HepG2 (cell line): Measurements from ENCODE around the gene PLPP7. TPM values are rescaled to one million over a fixed set of nuclear protein-coding genes. Genes with fewer than 3 reads are reported as not detected.

Source experiments
- ATAC-seq: fragments of 200-7000 bp; cut with Tn5 transposase; 3 replicates; pipeline ENCODE4 v1.9.1; 2020; ENCODE audit warnings: mild to moderate bottlenecking, moderate library complexity
- BruUV-seq: library from RNA; stranded (reverse); fragments of 400-500 nt; replicated peaks from 2 replicates; lab custom pipeline; 2021; lab: Mats Ljungman, UMichigan
- CTCF ChIA-PET: fragments of 300-600 bp; formaldehyde crosslinking; extraction: SDS; loops from one replicate; lab custom pipeline; 2021; ENCODE audit warnings: low total read pairs, inconsistent platforms, low intra/inter-chr PET ratio; lab: Yijun Ruan, JAX
- POLR2A ChIA-PET: fragments of 350-600 bp; sonication (Branson Sonifier 250); formaldehyde crosslinking; loops from one replicate; lab custom pipeline; 2020; ENCODE audit warnings: antibody characterized with exemption, inconsistent platforms; lab: Yijun Ruan, JAX
- DNase-seq: peaks from one replicate; pipeline ENCODE4 v3.0.0-alpha.2; 2015; ENCODE audit warnings: low spot score
- FAIRE-seq: peaks from 3 replicates; lab custom pipeline; 2011; peaks lifted over from hg19 to GRCh38; lab: Jason Lieb, UNC
- H2AFZ ChIP-seq: one replicate; pipeline ENCODE4 v1.6.1; 2011; ENCODE audit warnings: low read length, inconsistent platforms
- H3K27ac ChIP-seq: fragments of 300-600 bp; 3 replicates; pipeline ENCODE4 v1.8.0; 2011; ENCODE audit warnings: mixed run types, mild to moderate bottlenecking, mixed read lengths, low read length, inconsistent platforms; ENCODE audit not compliant: insufficient read depth; ENCODE audit errors: extremely low read length
- H3K27me3 ChIP-seq, 2 experiments: fragments of 200-600 bp in 1 of 2; 2 replicates in 1 of 2; 3 replicates in 1 of 2; pipeline versions ENCODE4 v1.6.0 to v1.8.0; 2011; ENCODE audit warnings: low read length in 2 of 2, mild to moderate bottlenecking in 2 of 2, moderate library complexity in 2 of 2, inconsistent platforms in 1 of 2; ENCODE audit not compliant: insufficient read depth in 2 of 2, control insufficient read depth in 1 of 2
- H3K36me3 ChIP-seq, 2 experiments: fragments of 200-600 bp in 1 of 2; replicated peaks in 1 of 2; 2 replicates in 1 of 2; 3 replicates in 1 of 2; pipeline versions ENCODE4 v1.5.1 to v1.8.0; 2011; ENCODE audit warnings: low read length in 2 of 2, inconsistent platforms in 1 of 2; ENCODE audit not compliant: insufficient read depth in 2 of 2, control insufficient read depth in 1 of 2
- H3K4me1 ChIP-seq: 2 replicates; pipeline ENCODE4 v1.5.1; 2012; ENCODE audit warnings: low read length, inconsistent platforms; ENCODE audit not compliant: insufficient read depth
- H3K4me2 ChIP-seq: 2 replicates; pipeline ENCODE4 v1.6.0; 2011; ENCODE audit warnings: low read depth, low read length, inconsistent platforms
- H3K4me3 ChIP-seq, 3 experiments: fragments of 200-600 bp in 1 of 3; sonication (generic), shearing (Covaris generic) in 1 of 3; replicated peaks in 1 of 3; 2 replicates each; pipeline ENCODE4 v1.5.1; 2011 to 2016; ENCODE audit warnings: low read length in 3 of 3, inconsistent platforms in 2 of 3, low read depth in 2 of 3, mild to moderate bottlenecking in 2 of 3, control low read depth in 1 of 3, mixed read lengths in 1 of 3; ENCODE audit not compliant: insufficient read depth in 1 of 3
- H3K79me2 ChIP-seq: one replicate; pipeline ENCODE4 v1.6.1; 2011; ENCODE audit warnings: low read length, inconsistent platforms; ENCODE audit not compliant: insufficient read depth
- H3K9ac ChIP-seq: 2 replicates; pipeline ENCODE4 v1.6.0; 2011; ENCODE audit warnings: mild to moderate bottlenecking, low read depth, low read length, inconsistent platforms; ENCODE audit not compliant: insufficient read depth
- H3K9me3 ChIP-seq: 2 replicates; pipeline ENCODE4 v1.5.1; 2012; ENCODE audit warnings: mild to moderate bottlenecking, low read length
- H4K20me1 ChIP-seq: 2 replicates; pipeline ENCODE4 v1.6.0; 2011; ENCODE audit warnings: inconsistent platforms, mild to moderate bottlenecking, low read length, moderate library complexity; ENCODE audit not compliant: insufficient read depth
- HDAC6 ChIP-seq: fragments of 200-600 bp; sonication (generic); IDR thresholded peaks from 2 replicates; pipeline ENCODE4 v1.7.0; 2017; ENCODE audit warnings: mild to moderate bottlenecking, antibody characterized with exemption, low read length, low read depth
- ZNF207 ChIP-seq: fragments of 450-650 bp; IDR thresholded peaks from 2 replicates; pipeline ENCODE4 v1.6.1; 2016; ENCODE audit warnings: antibody characterized with exemption, borderline replicate concordance
- WGBS: methylation state at CpG from one replicate; pipeline ENCODE4 v1.1.6; 2017; ENCODE audit warnings: low lambda C conversion rate; 5-methylcytosine and 5-hydroxymethylcytosine counted together
- in situ Hi-C: cut with HindIII; loops from 2 replicates; pipeline ENCODE4 v1.10.0; 2017; ENCODE audit warnings: low pct_unique_long_range_greater_than_20kb; ENCODE audit not compliant: extremely low pct_ligation_motif_present
- intact Hi-C: fragments of 100-400 bp; cut with micrococcal nuclease; formaldehyde crosslinking; loops from one replicate; pipeline ENCODE4 v1.10.0; 2022; ENCODE audit not compliant: unreplicated experiment
- polyA plus RNA-seq, 8 experiments: library from polyadenylated mRNA; depleted of rRNA in 3 of 8; stranded (reverse) in 7 of 8; unstranded in 1 of 8; fragments of >200 nt; fragmentation: Illumina TruSeq in 4 of 8; extraction: Trizol in 4 of 8; gene quantifications; 2 replicates each; pipeline versions ENCODE4 v1.2.1 to v1.2.3, GENCODE V29; 2011 to 2016; ENCODE audit warnings: low read depth in 4 of 8, missing spikeins in 1 of 8, mixed read lengths in 1 of 8; ENCODE audit not compliant: insufficient read depth in 1 of 8
- total RNA-seq, 5 experiments: library from RNA; depleted of rRNA; stranded (reverse); fragments of >200 nt; fragmentation: Illumina TruSeq; extraction: Trizol; gene quantifications; 2 replicates each; pipeline ENCODE4 v1.2.3, GENCODE V29; 2016; ENCODE audit warnings: low read depth in 1 of 5
- TF ChIP-seq, protein P1 (sequence below): sonication (generic); formaldehyde crosslinking; IDR thresholded peaks from 2 replicates; pipeline ENCODE4 v1.5.1; 2020; ENCODE audit warnings: mild to moderate bottlenecking, missing genetic modification reagents, borderline replicate concordance
- TF ChIP-seq, protein P2 (sequence below): sonication (generic); formaldehyde crosslinking; IDR thresholded peaks from 2 replicates; pipeline ENCODE4 v1.5.0; 2020; ENCODE audit warnings: mild to moderate bottlenecking, missing genetic modification reagents
- TF ChIP-seq, protein P3 (sequence below): sonication (generic); formaldehyde crosslinking; IDR thresholded peaks from 2 replicates; pipeline ENCODE4 v1.4.0; 2020; ENCODE audit warnings: missing genetic modification reagents, low read depth, mild to moderate bottlenecking, borderline replicate concordance

Gene PLPP7
- total and polyA plus RNA-seq, 2 of the 13 experiments (the other 11 are each of a cell fraction or from before 2014, with no cell fraction given): 0.33 to 1.2 TPM

DNA sequence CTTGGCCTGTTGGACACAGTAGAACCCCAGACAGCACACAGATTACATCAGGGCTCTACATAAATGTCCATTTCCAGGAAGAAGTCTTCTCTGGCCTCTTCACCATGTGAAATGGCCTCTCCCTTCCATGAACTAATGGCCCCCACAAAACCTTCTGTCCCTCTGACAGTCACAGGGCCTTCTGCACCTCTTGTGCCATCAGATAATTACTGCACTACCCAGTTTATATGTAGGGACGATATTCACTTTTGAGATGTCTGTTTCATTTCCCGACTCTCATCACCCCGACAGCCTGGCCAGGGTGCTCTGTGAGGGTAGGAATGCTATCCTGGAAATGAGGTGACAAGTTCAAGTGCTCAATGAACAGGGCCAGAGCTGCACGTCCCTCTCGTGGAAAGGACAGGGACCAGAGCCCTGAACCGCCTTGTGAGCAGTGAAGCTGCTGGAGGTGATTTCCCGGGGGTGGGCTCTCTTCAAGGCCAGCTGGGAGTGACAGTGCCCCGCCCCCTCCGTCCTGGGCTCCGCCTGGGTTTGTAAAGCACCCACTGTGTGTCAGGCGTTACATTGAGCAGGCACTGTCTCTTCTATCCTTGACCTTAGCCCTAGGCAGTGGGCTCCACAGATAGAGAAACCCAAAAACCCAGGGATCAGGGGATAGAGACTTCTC is 10.2 kb upstream of the PLPP7 start:
- no peaks in the 10 kb centered on the region for H3K9me3 ChIP-seq
- CTCF ChIA-PET: no interaction called here
- WGBS: 12% methylated on average over 6 of the region's 11 CpGs
- intact Hi-C loops: loop anchor here (5.0 to 10.0 kb wide), 2 partner anchors 45 to 102 kb away; no protein-coding TSS in a partner anchor
- H3K4me2 ChIP-seq: peak overlapping the region; percentile 60; the same call in 1 of the 2 replicates
- H3K36me3 ChIP-seq: no peaks in the 10 kb centered on the region
- no peak for FAIRE-seq
- DNase-seq: no peak
- no peak for ATAC-seq
- H3K4me3 ChIP-seq: no peak overlapping the region
- TF ChIP-seq, protein P1, sequence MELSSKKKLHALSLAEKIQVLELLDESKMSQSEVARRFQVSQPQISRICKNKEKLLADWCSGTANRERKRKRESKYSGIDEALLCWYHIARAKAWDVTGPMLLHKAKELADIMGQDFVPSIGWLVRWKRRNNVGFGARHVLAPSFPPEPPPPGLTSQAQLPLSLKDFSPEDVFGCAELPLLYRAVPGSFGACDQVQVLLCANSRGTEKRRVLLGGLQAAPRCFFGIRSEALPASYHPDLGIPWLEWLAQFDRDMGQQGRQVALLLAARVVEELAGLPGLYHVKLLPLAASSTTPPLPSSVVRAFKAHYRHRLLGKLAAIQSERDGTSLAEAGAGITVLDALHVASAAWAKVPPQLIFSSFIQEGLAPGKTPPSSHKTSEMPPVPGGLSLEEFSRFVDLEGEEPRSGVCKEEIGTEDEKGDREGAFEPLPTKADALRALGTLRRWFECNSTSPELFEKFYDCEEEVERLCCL (CRISPR knock-in tag): no peak
- TF ChIP-seq ZNF207 (no peak), HDAC6 (no peak)
- TF ChIP-seq, protein P2, sequence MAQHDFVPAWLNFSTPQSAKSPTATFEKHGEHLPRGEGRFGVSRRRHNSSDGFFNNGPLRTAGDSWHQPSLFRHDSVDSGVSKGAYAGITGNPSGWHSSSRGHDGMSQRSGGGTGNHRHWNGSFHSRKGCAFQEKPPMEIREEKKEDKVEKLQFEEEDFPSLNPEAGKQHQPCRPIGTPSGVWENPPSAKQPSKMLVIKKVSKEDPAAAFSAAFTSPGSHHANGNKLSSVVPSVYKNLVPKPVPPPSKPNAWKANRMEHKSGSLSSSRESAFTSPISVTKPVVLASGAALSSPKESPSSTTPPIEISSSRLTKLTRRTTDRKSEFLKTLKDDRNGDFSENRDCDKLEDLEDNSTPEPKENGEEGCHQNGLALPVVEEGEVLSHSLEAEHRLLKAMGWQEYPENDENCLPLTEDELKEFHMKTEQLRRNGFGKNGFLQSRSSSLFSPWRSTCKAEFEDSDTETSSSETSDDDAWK (CRISPR knock-in tag): no peak
- TF ChIP-seq, protein P3, sequence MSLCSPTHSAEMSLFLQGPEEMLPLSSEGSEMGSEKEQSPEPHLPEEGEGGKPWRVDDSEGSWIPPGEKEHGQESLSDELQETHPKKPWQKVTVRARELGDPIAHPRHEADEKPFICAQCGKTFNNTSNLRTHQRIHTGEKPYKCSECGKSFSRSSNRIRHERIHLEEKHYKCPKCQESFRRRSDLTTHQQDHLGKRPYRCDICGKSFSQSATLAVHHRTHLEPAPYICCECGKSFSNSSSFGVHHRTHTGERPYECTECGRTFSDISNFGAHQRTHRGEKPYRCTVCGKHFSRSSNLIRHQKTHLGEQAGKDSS: no peak
- H3K79me2 ChIP-seq: no peaks in the 10 kb centered on the region
- no TSS peak for BruUV-seq
- H3K27ac ChIP-seq: no peak overlapping the region
- H4K20me1 ChIP-seq: peaks cover 3% of the 10 kb centered on the region; the same call in 1 of the 2 replicates
- POLR2A ChIA-PET: no interaction called here
- peaks cover 18 to 79% of the 10 kb centered on the region in 2 experiments for H3K27me3 ChIP-seq
- H3K4me1 ChIP-seq: peaks cover 37% of the 10 kb centered on the region
- H2AFZ ChIP-seq: no peak overlapping the region
- in situ Hi-C loops: no loop called here
- H3K9ac ChIP-seq: no peak overlapping the region
